HCT116 (cell line): ENCODE data around the gene TMPRSS3.

ENCODE experiments used
- ELF1 ChIP-seq: IDR thresholded peaks from 2 replicates; pipeline ENCODE4 v1.6.1; 2012; ENCODE audit warnings: low read depth, borderline replicate concordance
- EZH2phosphoT487 ChIP-seq: fragments of 200-600 bp; IDR thresholded peaks from 2 replicates; pipeline ENCODE4 v1.6.1; 2018; ENCODE audit warnings: antibody characterized with exemption, borderline replicate concordance
- POLR2A ChIP-seq: IDR thresholded peaks from 2 replicates; pipeline ENCODE4 v1.7.0; 2011; ENCODE audit warnings: borderline replicate concordance; ENCODE audit not compliant: insufficient read depth, insufficient read length; ENCODE audit errors: extremely low read depth
- SIN3A ChIP-seq: IDR thresholded peaks from 2 replicates; pipeline ENCODE4 v1.6.1; 2012; ENCODE audit warnings: low read depth
- SP1 ChIP-seq: IDR thresholded peaks from 2 replicates; pipeline ENCODE4 v1.6.1; 2012; ENCODE audit warnings: low read depth
- TCF7L2 ChIP-seq: IDR thresholded peaks from 2 replicates; pipeline ENCODE4 v1.7.0; 2011; ENCODE audit warnings: borderline replicate concordance, inconsistent platforms; ENCODE audit not compliant: insufficient read depth, insufficient read length; ENCODE audit errors: extremely low read depth
- ZFX ChIP-seq: fragments of 450-650 bp; IDR thresholded peaks from 2 replicates; pipeline ENCODE4 v1.6.1; 2017
- TF ChIP-seq, protein P1 (sequence below), 3 experiments: fragments of 200-600 bp in 1 of 3; sonication (generic) in 1 of 3; IDR thresholded peaks in 2 of 3; conservative IDR thresholded peaks in 1 of 3; 2 replicates each; pipeline ENCODE4 v1.5.1; 2012 to 2017; ENCODE audit warnings: low read depth in 2 of 3, low read length in 2 of 3, antibody characterized with exemption in 1 of 3, borderline replicate concordance in 1 of 3, control low read depth in 1 of 3, mild to moderate bottlenecking in 1 of 3, mixed read lengths in 1 of 3, mixed run types in 1 of 3, moderate library complexity in 1 of 3; ENCODE audit not compliant: insufficient read depth in 1 of 3
- TF ChIP-seq, protein P2 (sequence below): IDR thresholded peaks from 2 replicates; pipeline ENCODE4 v1.6.1; 2012

DNA sequence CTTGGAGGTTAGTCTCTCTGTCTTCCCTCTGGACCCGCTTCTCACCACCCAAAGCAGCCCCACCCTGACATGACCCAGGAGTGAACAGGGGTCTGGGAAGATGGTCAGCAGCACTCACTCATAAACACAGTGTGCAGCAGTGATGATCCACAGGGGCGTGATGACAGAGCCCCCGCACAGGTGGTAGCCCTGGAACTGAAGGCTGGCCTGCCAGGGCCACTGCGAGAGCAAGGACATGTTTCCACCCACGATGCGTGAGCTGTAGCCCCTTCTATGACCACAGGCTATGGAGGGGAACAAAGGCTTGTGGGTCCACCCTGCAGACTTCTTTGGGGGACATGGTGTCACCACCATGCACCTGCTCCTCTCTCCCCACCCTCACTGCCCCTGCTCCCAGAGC lies 12.9 kb downstream of the TMPRSS3 start:
- TF ChIP-seq, protein P1, sequence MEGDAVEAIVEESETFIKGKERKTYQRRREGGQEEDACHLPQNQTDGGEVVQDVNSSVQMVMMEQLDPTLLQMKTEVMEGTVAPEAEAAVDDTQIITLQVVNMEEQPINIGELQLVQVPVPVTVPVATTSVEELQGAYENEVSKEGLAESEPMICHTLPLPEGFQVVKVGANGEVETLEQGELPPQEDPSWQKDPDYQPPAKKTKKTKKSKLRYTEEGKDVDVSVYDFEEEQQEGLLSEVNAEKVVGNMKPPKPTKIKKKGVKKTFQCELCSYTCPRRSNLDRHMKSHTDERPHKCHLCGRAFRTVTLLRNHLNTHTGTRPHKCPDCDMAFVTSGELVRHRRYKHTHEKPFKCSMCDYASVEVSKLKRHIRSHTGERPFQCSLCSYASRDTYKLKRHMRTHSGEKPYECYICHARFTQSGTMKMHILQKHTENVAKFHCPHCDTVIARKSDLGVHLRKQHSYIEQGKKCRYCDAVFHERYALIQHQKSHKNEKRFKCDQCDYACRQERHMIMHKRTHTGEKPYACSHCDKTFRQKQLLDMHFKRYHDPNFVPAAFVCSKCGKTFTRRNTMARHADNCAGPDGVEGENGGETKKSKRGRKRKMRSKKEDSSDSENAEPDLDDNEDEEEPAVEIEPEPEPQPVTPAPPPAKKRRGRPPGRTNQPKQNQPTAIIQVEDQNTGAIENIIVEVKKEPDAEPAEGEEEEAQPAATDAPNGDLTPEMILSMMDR (IDR thresholded peaks at IDR 0.05 in 2 of 3, conservative IDR thresholded peaks at IDR 0.05 in 1 of 3; ENCODE audit: borderline replicate concordance in 1 of 3, insufficient read depth in 1 of 3, low read depth in 2 of 3, low read length in 2 of 3) = no peak
- TF ChIP-seq SP1 = no peak
- no peak for TF ChIP-seq ZFX
- no peak for TF ChIP-seq POLR2A
- TF ChIP-seq EZH2phosphoT487 = no peak
- TF ChIP-seq, protein P2, sequence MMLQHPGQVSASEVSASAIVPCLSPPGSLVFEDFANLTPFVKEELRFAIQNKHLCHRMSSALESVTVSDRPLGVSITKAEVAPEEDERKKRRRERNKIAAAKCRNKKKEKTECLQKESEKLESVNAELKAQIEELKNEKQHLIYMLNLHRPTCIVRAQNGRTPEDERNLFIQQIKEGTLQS = no peak
- TF ChIP-seq ELF1 = no peak
- TF ChIP-seq SIN3A = no peak
- no peak for TF ChIP-seq TCF7L2
